Mesodermal cell (in vitro differentiated cells): ENCODE results near the gene TH.

ENCODE experiments used
- H3K27ac ChIP-seq: 2 replicates; pipeline ENCODE4 v1.7.0; 2013; ENCODE audit warnings: mild to moderate bottlenecking, low read depth, low read length, moderate library complexity; ENCODE audit not compliant: severe bottlenecking
- H3K36me3 ChIP-seq: 2 replicates; pipeline ENCODE4 v1.7.1; 2013; ENCODE audit warnings: mild to moderate bottlenecking, low read length, moderate library complexity; ENCODE audit not compliant: control insufficient read depth, insufficient read depth
- H3K4me1 ChIP-seq: one replicate; pipeline ENCODE4 v1.7.1; 2013; ENCODE audit warnings: mild to moderate bottlenecking, low read length; ENCODE audit not compliant: insufficient read depth, control insufficient read depth, poor library complexity, severe bottlenecking
- H3K4me3 ChIP-seq: 2 replicates; pipeline ENCODE4 v1.7.0; 2013; ENCODE audit warnings: low read length, control low read depth, mild to moderate bottlenecking; ENCODE audit not compliant: insufficient read depth, poor library complexity, severe bottlenecking; ENCODE audit errors: extremely low read depth
- H3K9me3 ChIP-seq: 2 replicates; pipeline ENCODE4 v1.7.1; 2013; ENCODE audit warnings: mild to moderate bottlenecking, low read length, moderate library complexity; ENCODE audit not compliant: control insufficient read depth
- WGBS, 2 experiments: methylation state at CpG; one replicate each; pipeline ENCODE4 v1.1.5; 2013; ENCODE audit warnings: missing lambda C conversion rate in 2 of 2; ENCODE audit not compliant: insufficient coverage in 2 of 2; 5-methylcytosine and 5-hydroxymethylcytosine counted together

TH gene

GRCh38 chr11:2138068-2138430 lies 33.6 kb downstream of the TH start:
- peak overlapping the region; percentile 45 for H3K4me3 ChIP-seq
- no peak overlapping the region for H3K27ac ChIP-seq
- peaks cover 5% of the 10 kb centered on the region for H3K4me1 ChIP-seq
- WGBS, 2 experiments: 0% methylated on average over 26 of the region's 44 CpGs; no CpG with 5 or more reads in 1 of the 2 experiments
- H3K9me3 ChIP-seq: no peaks in the 10 kb centered on the region
- peaks cover 3% of the 10 kb centered on the region for H3K36me3 ChIP-seq

- Histone ChIP-seq H3K9me3 (no peaks in the 10 kb centered on the region), H3K4me3 (peak overlapping the region; percentile 45), H3K36me3 (peaks cover 3% of the 10 kb centered on the region), H3K27ac (peak overlapping the region; percentile 36), H3K4me1 (peaks cover 5% of the 10 kb centered on the region)
- WGBS, 2 experiments: 0 to 1% methylated on average over 21 to 24 of the region's 50 CpGs
Observed at GRCh38 chr11:2137202-2138067, 34.2 kb downstream of the TH start.

GRCh38 chr11:2136952-2137201 lies 34.7 kb downstream of the TH start:
- Histone ChIP-seq H3K36me3 (peaks cover 4% of the 10 kb centered on the region), H3K4me3 (peak overlapping the region; percentile 45), H3K9me3 (no peaks in the 10 kb centered on the region), H3K27ac (no peak overlapping the region), H3K4me1 (peaks cover 5% of the 10 kb centered on the region)
- WGBS, 2 experiments: 13 to 33% methylated on average over 1 to 3 of the region's 8 CpGs

GRCh38 chr11:2136209-2136951 lies 35.2 kb downstream of the TH start:
- Histone ChIP-seq H3K4me3 (peak overlapping the region; percentile 45), H3K4me1 (peaks cover 5% of the 10 kb centered on the region), H3K27ac (no peak overlapping the region), H3K9me3 (no peaks in the 10 kb centered on the region), H3K36me3 (peaks cover 7% of the 10 kb centered on the region)
- 63 to 65% methylated on average over 13 to 20 of the region's 24 CpGs for WGBS, 2 experiments

GRCh38 chr11:2135648-2136201 lies 35.9 kb downstream of the TH start:
- Histone ChIP-seq H3K9me3 (no peaks in the 10 kb centered on the region), H3K36me3 (peaks cover 7% of the 10 kb centered on the region), H3K4me3 (peak overlapping the region; percentile 45), H3K4me1 (peaks cover 5% of the 10 kb centered on the region), H3K27ac (no peak overlapping the region)
- WGBS, 2 experiments: 83 to 85% methylated on average over 12 to 14 of the region's 14 CpGs

- WGBS, 2 experiments: 85 to 92% methylated on average over 23 to 24 of the region's 26 CpGs
- Histone ChIP-seq H3K36me3 (peaks cover 7% of the 10 kb centered on the region), H3K9me3 (no peaks in the 10 kb centered on the region), H3K4me1 (peaks cover 5% of the 10 kb centered on the region), H3K27ac (no peak overlapping the region), H3K4me3 (no peak overlapping the region)
Observed at GRCh38 chr11:2135018-2135569, 36.5 kb downstream of the TH start.

GRCh38 chr11:2134022-2135010 lies 37.3 kb downstream of the TH start:
- no peak overlapping the region for H3K27ac ChIP-seq
- peaks cover 5% of the 10 kb centered on the region for H3K4me1 ChIP-seq
- H3K4me3 ChIP-seq: no peak overlapping the region
- WGBS, 2 experiments: 85 to 93% methylated on average over 5 to 8 of the region's 19 CpGs
- H3K36me3 ChIP-seq: peaks cover 7% of the 10 kb centered on the region
- no peaks in the 10 kb centered on the region for H3K9me3 ChIP-seq

GRCh38 chr11:2133241-2134021 lies 38.2 kb downstream of the TH start:
- H3K4me3 ChIP-seq: no peak overlapping the region
- whole genome bisulfite sequencing, 2 experiments: 68 to 75% methylated on average over 29 to 30 of the region's 33 CpGs

GRCh38 chr11:2132874-2133240 lies 38.8 kb downstream of the TH start:
- no peak overlapping the region for H3K4me3 ChIP-seq
- H3K9me3 ChIP-seq: no peaks in the 10 kb centered on the region
- H3K27ac ChIP-seq: no peak overlapping the region
- H3K36me3 ChIP-seq: peaks cover 7% of the 10 kb centered on the region
- WGBS, 2 experiments: 63 to 73% methylated on average over 19 to 23 of the region's 24 CpGs
- peaks cover 5% of the 10 kb centered on the region for H3K4me1 ChIP-seq

More at GRCh38 chr11:2133241-2134021, 38.2 kb downstream of the TH start:
- Histone ChIP-seq H3K27ac (no peak overlapping the region), H3K4me1 (peaks cover 5% of the 10 kb centered on the region), H3K9me3 (no peaks in the 10 kb centered on the region), H3K36me3 (peaks cover 7% of the 10 kb centered on the region)
